ENCODE results near the gene GCN1.

GRCh38 chr12:120095331-120095730 lies 99.2 kb downstream of the GCN1 start:
- TF ChIP-seq POLR2A (IDR thresholded peaks at IDR 0.05) (no peak), CTCF (IDR thresholded peaks at IDR 0.05) (no peak)
